Measurements from ENCODE around the gene CASK. TPM values are rescaled to one million over a fixed set of nuclear protein-coding genes. Genes with fewer than 3 reads are reported as not detected.

Gene CASK
- total RNA-seq, 1 experiment from 2014 or later = 54.6 TPM

DNA sequence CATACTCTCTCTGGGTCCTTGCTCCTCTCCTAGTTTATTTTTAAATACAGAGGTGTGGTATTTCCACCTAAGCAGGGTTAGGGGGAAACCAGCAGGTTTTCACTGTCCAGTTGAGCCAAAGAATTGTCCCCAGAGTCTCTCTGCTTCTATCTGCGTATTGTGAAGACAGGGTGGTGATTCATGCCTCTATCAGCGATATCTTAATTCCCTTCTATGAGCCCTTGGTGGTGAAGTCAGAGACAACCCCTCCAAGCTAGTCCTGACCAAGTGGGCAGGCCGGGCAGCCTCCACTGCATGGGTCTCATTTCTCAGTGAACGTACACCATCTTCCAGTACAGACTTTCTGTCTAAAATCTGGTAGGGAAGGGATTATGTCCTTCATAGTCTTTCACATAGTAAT lies 335.1 kb downstream of the CASK start:
- ATAC-seq (no peak), DNase-seq (ENCODE audit: low spot score) (no peak)
- Mint-ChIP-seq H3K27me3 (ENCODE audit: low read depth) (no peaks in the 10 kb centered on the region), H3K36me3 (0 out of 2 replicates have a peak, but pooled peaks cover 2% of the 10 kb centered on the region), H3K4me3 (no peak overlapping the region), H3K9me3 (no peaks in the 10 kb centered on the region), H3K27ac (no peak overlapping the region), H3K4me1 (peaks cover 14% of the 10 kb centered on the region)
- ChIA-PET CTCF (no interaction called here), POLR2A (no interaction called here)
- TF ChIP-seq ZNF317 (CRISPR knock-in tag; IDR thresholded peaks at IDR 0.05; ENCODE audit: borderline replicate concordance, low read depth) (no peak), SMAD3 (CRISPR knock-in tag; IDR thresholded peaks at IDR 0.05; ENCODE audit: borderline replicate concordance) (no peak), ESRRA (CRISPR knock-in tag; IDR thresholded peaks at IDR 0.05; ENCODE audit: borderline replicate concordance) (no peak), MYBL2 (CRISPR knock-in tag; IDR thresholded peaks at IDR 0.05) (no peak)

DNA sequence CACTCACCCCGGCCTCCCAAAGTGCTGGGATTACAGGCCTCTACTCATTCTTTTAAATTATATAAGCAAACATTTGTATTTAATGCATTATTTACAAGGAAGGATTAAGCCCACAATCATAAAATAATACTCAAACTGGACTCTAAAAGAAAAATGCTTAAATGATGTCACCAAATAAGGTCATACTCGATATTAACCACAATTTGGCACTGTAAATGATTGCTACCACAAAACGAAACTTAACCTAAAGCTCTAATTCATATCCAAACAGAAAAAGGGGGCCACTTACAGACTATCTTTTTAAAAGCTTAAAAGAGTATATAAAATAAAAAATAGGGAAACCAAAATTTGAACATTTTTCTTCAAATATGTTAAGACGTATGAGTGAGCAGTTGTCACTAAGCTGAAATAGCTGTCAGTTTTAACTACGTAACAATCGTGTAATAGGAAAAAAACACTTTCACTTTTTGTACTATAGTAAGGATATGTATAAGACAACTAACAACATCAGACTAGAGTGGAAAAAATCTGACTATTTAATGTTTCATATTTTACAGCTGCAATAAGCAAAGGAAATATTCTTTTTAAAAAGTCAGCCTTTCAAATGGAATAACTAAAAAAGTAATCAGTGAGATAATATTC lies 342.8 kb downstream of the CASK start:
- H3K36me3 Mint-ChIP-seq = peaks cover 18% of the 10 kb centered on the region
- TF ChIP-seq ATF2 (CRISPR knock-in tag; IDR thresholded peaks at IDR 0.05; ENCODE audit: borderline replicate concordance, low read depth) (no peak), ZBTB43 (CRISPR knock-in tag; IDR thresholded peaks at IDR 0.05) (no peak)
- ATAC-seq (no peak), DNase-seq (ENCODE audit: low spot score) (no peak)
- POLR2A ChIA-PET = no interaction called here
- H3K27ac Mint-ChIP-seq = no peak overlapping the region
- CTCF ChIA-PET = no interaction called here
- H3K9me3 Mint-ChIP-seq = no peaks in the 10 kb centered on the region
- H3K4me1 Mint-ChIP-seq = no peaks in the 10 kb centered on the region
- H3K4me3 Mint-ChIP-seq = no peak overlapping the region
- H3K27me3 Mint-ChIP-seq (ENCODE audit: low read depth) = no peaks in the 10 kb centered on the region

GRCh38 chrX:41563876-41564275 lies 359.5 kb downstream of the CASK start:
- H3K27me3 Mint-ChIP-seq (ENCODE audit: low read depth) = no peaks in the 10 kb centered on the region
- DNase-seq (ENCODE audit: low spot score) = no peak
- CTCF ChIA-PET = no interaction called here

More at GRCh38 chrX:41563876-41564275, 359.5 kb downstream of the CASK start:
- Mint-ChIP-seq H3K9me3 (no peaks in the 10 kb centered on the region), H3K4me3 (no peak overlapping the region), H3K27ac (no peak overlapping the region), H3K4me1 (peaks cover 11% of the 10 kb centered on the region), H3K36me3 (peaks cover 8% of the 10 kb centered on the region)
- no peak for ATAC-seq
- no peak for TF ChIP-seq HMGA2 (CRISPR knock-in tag; IDR thresholded peaks at IDR 0.05)
- TF ChIP-seq SMAD4 (CRISPR knock-in tag; IDR thresholded peaks at IDR 0.05) = no peak
- no peak for TF ChIP-seq NR1H2 (CRISPR knock-in tag; IDR thresholded peaks at IDR 0.05)
- no peak for TF ChIP-seq ZNF425 (CRISPR knock-in tag; conservative IDR thresholded peaks at IDR 0.05)
- TF ChIP-seq, protein P1, sequence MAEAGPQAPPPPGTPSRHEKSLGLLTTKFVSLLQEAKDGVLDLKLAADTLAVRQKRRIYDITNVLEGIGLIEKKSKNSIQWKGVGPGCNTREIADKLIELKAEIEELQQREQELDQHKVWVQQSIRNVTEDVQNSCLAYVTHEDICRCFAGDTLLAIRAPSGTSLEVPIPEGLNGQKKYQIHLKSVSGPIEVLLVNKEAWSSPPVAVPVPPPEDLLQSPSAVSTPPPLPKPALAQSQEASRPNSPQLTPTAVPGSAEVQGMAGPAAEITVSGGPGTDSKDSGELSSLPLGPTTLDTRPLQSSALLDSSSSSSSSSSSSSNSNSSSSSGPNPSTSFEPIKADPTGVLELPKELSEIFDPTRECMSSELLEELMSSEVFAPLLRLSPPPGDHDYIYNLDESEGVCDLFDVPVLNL (CRISPR knock-in tag; IDR thresholded peaks at IDR 0.05; ENCODE audit: borderline replicate concordance, low read depth) = no peak
- no peak for TF ChIP-seq RELA (CRISPR knock-in tag; IDR thresholded peaks at IDR 0.05; ENCODE audit: borderline replicate concordance)
- POLR2A ChIA-PET = no interaction called here

Data from WTC11 (cell line).